Stimulated activated CD8-positive, alpha-beta memory T cell treated with anti-CD3 and anti-CD28 coated beads, Interleukin-7, amount 100 ng/mL, for 24 hours (primary cell): ENCODE measurements around the gene TPCN1.

Source experiments
- DNase-seq: peaks from one replicate; pipeline ENCODE4 v3.0.0-alpha.2; 2020; ENCODE audit warnings: low read depth

Gene TPCN1

GRCh38 chr12:113334786-113335539 lies 113.7 kb downstream of the TPCN1 start, which contains the start of gene SLC8B1:
SLC8B1 (minus strand) TSS chr12:113335109; CDS start chr12:113332878, 2,231 bp downstream.
- DNase-seq: peak; percentile 84

DNA sequence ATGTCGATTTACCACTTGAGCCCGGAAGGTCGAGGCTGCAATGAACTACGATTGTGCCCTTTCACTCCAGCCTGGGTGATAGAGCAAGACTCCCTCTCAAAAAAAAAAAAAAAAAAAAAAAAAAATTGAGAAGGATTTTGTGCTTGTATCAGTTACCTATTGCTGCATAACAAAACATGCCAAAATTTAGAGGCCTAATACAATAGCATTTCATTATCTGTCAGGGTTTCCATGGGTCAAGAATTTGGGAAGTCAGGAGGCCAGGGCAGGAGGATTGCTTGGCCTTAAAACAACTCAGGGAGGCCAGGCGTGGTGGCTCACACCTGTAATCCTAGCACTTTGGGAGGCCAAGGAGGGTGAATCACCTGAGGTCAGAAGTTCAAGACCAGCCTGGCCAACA lies 118.3 kb downstream of the TPCN1 start:
- DNase-seq: no peak

DNA sequence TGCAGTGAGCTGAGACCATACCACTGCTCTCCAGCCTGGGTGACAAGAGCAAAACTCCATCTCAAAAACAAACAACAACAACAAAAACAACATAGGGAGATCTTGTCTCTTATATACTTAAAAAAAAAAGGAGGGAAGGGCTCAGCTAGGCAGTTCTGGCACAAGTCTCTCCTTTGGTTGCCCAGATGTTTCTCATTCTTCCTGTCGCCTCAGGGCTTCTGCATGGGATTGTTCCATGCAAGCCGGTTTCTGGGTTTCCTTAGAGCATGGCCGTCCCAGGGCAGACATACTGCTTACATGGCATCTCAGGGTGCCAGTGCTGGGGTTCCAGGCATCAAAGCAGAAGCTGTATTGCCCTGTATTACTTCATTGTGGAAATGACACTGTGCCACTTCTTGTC lies 118.8 kb downstream of the TPCN1 start:
- no peak for DNase-seq

GRCh38 chr12:113341535-113341934 lies 120.3 kb downstream of the TPCN1 start:
- DNase-seq: no peak

DNA sequence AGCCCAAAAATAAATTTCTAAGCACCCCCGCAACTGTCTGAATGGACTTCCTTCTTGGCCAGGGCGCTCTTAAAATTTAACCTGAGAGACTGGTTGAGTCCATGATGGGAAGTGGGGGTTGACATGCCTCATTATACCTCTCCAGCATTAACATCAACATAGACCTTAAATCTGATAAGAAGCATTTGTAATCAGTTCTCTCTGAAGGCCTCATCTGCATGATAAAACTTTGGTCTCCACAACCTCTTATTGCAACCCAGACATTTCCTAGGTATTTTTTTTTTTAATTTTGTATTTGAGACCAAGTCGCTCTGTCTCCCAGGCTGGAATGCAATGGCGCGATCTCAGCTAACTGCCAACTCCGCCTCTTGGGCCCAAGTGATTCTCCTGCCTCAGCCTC lies 124.1 kb downstream of the TPCN1 start:
- DNase-seq: no peak

DNA sequence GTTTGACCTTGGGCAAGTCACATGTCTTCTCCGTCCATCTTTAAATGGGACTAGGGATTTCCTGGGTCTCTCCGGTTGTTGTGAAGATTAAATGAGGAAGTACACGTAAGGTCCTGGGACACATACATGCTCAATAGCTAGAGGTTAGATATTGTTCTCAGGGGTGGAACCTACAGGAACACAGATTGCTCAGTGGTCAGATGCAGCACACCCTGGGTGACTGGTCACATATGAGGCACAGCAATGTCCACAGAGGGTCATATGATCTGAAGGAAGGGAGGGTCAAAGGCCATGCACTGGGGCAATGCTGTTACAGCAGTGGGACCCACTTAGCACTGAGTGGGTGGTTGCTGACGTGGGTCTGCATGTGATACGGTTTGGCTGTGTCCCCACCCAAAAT lies 125.1 kb downstream of the TPCN1 start:
- DNase-seq: no peak

DNA sequence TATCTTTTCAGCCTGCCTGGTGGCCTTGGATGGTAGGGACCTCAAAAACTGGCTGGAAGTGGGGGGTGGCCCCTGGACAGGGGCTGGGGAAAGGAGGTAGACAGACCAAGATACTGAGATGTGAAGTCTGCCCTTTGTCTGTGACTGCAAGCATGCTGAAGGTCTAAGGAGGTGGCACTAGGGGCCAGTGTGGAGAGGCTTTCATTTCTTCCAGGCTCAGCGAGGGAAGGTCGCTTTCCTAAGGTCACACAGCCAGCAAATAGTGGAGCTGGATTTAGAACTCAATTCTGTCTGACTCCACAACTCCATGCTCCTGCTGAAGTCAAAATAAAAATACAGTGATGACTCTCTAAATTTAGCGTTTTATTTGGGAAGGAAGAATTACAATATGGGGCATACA lies 125.8 kb downstream of the TPCN1 start:
- no peak for DNase-seq

GRCh38 chr12:113347892-113348291 lies 126.6 kb downstream of the TPCN1 start:
- no peak for DNase-seq
